HG03442 (cell line): ENCODE data around the gene STIM2.

Source experiments
- ATAC-seq: cut with Tn5 transposase; IDR thresholded peaks from one replicate; pipeline ENCODE4 v1.9.1; 2021; ENCODE audit warnings: mild to moderate bottlenecking, moderate library complexity; ENCODE audit not compliant: unreplicated experiment

Gene STIM2

GRCh38 chr4:26996745-26997144, 136.1 kb downstream of the STIM2 start:
- no peak for ATAC-seq

DNA sequence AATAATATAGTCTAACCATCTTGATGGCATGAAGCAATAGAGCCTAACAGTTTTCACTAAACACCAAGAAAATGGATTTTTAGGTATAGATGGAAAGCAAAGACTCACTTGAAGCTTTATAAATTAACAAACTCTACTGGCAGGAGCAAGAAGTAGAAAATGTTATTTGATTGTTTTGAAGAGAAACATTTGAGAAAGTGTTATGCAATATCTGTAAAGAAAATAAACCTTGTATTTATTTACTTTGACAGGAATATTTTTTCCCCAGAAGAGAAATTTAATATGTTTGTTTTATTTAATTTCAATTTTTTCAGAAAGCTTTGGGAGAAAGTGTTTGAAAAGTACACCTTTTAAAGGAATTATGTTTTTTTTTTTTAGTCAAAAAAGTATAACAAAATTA, 139.0 kb downstream of the STIM2 start:
- ATAC-seq = no peak

- no peak for ATAC-seq
Measured at GRCh38 chr4:27000122-27000521, 139.5 kb downstream of the STIM2 start.

DNA sequence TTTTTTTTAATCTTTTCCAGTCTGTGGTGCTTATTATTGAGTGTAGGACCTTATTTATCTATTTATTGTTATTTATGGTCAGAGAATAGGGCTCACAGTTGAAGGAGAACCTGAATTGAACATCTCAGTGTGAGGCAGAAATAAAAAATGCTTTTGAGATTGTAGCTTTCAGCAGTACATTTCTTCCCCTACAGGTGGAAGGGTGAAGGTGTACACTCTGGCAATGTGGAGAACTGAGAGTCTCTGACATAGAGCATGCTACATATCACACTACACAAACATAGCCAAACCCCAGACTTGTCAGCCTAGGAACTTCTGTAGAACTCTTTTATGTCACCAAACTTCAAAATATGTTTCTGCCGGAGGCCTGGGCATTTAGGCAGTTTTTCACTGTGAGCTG, 140.2 kb downstream of the STIM2 start:
- peak; percentile 80 for ATAC-seq

DNA sequence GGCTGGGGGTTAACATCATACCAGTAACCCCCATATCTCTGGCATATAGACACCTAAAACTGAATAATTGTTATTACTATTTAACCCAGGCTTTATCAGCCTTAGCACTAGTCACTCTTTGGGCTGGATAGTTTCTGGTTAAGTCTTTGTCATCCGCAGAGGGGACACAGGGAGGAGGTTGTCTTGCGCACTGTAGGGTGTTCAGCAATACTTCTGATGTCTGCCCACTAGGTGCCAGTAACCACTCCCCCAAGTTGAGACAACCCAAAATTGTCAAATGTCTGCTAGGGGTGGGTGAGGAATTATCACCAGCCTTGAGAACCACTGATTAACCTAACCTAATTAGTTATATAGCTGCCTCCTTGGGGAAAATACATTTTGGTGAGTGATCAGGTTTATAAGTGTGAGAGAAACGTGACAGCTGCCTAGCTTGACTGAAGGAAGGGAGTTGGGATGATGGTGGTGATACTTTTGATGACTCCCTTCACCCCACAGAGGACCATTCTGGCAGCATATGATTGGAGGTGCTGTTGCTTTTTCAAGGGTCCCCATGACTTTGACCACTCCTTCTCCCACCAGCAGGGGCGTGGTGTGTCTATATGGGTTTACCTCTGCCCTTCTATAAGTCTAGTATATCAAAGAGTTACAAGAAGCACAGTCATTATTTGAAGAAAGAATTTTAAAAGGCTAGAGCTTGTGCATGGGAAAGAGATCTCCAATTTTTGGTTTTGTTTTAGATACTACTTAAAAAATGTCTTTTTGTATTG, 140.9 kb downstream of the STIM2 start:
- ATAC-seq = no peak

DNA sequence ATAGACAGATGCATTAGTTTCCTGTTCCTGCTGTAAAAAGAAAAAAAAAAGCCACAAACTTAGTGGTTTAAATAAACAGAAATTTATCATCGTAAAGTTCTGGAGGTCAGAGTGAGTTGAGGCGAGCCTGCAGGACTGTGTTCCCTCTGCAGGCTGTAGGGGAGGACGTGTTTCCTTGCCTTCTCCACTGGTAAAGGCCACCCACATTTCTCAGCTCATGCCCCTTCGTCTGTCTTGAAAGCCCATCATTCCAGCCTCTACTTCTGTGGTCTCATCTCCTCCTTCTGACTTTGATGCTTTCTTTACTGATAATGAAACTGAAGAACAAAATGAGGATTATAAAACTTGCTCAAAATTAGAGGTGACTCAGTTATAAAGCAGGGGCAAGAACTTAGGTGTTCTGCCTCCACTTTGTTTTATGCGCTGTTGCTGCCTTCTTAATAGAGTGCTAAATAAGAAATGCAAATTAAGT, 143.0 kb downstream of the STIM2 start:
- no peak for ATAC-seq

- ATAC-seq = no peak
Measured at GRCh38 chr4:27005501-27005900, 144.9 kb downstream of the STIM2 start.

GRCh38 chr4:27005905-27006590, 145.4 kb downstream of the STIM2 start:
- no peak for ATAC-seq

- ATAC-seq = no peak
Measured at GRCh38 chr4:27006646-27007045, 146.0 kb downstream of the STIM2 start.

DNA sequence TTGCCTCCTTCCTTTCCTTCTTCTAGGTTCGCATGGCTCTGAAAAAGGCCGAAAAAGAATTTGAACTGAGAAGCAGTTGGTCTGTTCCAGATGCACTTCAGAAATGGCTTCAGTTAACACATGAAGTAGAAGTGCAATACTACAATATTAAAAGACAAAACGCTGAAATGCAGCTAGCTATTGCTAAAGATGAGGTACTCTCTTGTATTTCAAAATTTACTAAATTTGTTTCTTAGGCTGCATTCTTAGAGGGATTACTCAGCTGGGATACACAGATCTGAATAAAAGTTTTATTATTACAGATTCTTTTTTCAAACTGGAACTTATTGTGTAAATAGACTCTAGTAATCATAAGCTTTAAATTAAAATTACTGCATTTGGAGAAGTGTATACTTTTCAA, 146.9 kb downstream of the STIM2 start:
- ATAC-seq = no peak

DNA sequence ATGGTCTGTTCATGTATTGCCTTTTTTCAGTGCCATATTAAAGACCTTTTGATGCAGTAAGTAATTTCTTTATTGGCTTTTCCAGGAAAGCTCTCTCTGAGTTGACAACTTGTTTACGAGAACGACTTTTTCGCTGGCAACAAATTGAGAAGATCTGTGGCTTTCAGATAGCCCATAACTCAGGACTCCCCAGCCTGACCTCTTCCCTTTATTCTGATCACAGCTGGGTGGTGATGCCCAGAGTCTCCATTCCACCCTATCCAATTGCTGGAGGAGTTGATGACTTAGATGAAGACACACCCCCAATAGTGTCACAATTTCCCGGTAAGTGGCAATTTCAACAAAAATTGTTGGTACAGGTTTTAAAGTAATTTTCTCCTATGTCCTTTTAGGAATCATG, 148.0 kb downstream of the STIM2 start:
- no peak for ATAC-seq

- no peak for ATAC-seq
Measured at GRCh38 chr4:27009539-27009938, 148.9 kb downstream of the STIM2 start.

GRCh38 chr4:27010334-27010940, 149.8 kb downstream of the STIM2 start:
- ATAC-seq = peak; percentile 84

DNA sequence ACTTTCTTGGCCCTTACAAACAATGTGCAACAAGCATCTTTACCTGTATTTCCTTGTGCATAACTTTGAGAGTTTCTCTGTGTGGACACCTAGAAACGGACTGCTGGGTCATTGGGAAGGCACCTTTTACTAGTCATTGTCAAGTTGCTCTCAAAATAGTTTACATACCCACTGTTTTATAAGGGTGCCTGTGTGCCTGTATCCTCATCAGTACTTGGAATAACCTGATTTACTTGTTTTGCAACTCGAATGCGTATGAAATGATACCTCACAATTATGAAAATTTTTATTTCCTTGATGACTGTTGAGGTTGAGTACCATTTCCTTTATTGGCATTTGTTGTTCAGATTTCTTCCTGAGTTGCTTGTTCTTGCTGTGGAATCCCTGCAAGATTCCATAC, 150.8 kb downstream of the STIM2 start:
- ATAC-seq = no peak

DNA sequence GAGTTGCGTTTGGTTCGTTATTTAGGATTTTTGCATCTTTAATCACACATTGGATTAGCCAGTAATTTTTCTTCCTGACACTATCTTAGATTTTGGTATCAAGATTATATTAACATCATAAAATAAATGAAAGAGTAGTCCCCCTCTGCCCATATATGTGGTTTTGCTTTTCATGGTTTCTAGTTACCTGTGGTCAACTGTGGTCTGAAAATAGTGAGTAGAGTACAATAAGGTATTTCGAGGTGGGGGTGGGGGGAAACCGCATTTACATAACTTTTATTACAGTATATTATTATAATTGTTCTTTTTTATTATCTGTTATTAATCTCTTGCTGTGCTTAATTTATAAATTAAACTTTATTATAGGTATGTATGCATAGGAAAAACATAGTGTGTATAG, 152.4 kb downstream of the STIM2 start:
- no peak for ATAC-seq

- no peak for ATAC-seq
Measured at GRCh38 chr4:27016551-27016950, 155.9 kb downstream of the STIM2 start.

DNA sequence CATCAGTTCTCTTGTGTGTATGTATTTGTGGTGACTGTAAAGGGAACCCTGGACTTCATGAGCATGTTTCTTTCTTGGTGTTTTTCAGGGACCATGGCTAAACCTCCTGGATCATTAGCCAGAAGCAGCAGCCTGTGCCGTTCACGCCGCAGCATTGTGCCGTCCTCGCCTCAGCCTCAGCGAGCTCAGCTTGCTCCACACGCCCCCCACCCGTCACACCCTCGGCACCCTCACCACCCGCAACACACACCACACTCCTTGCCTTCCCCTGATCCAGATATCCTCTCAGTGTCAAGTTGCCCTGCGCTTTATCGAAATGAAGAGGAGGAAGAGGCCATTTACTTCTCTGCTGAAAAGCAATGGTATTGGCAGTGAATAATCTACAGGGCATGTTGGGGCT, 157.0 kb downstream of the STIM2 start:
- ATAC-seq = no peak

DNA sequence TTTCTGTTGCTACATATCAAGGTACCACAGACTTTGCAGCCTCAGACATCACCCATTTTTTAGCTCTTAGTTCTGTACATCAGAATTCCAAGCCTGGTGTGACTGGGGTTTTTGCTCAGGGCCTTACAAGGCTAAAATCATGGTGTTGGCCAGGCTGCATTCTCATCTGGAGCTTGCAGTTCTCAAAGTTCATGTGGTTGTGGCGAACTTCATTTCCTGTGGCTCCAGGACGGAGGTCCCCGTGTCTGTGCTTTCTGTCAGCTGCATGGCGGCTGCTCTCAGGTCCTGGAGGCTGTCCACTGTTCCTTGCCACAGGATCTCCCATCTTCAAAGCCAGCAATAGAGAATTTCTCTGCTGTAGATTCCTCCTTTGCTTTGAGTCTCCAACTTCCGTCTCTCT, 157.4 kb downstream of the STIM2 start:
- no peak for ATAC-seq

- no peak for ATAC-seq
Measured at GRCh38 chr4:27018910-27019309, 158.3 kb downstream of the STIM2 start.

- no peak for ATAC-seq
Measured at GRCh38 chr4:27019766-27020165, 159.1 kb downstream of the STIM2 start.

DNA sequence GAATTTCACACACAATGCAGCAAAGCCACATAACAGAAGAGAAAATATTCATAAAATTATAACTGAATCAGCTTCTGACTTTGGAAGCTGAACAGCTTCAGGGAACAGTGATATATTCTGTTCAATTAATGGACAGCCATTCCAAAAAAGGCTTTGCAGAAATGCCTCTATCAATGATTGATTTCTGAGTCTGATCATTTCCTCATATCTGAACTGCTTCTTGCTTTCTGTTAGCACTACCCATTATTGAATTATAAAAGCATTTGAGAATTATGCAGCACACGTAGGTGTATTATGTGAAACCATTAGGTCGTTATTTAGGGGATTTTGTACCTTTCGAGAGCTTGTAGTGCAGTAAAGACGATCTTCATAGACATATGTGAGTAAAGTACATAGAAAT, 159.6 kb downstream of the STIM2 start:
- ATAC-seq = no peak

DNA sequence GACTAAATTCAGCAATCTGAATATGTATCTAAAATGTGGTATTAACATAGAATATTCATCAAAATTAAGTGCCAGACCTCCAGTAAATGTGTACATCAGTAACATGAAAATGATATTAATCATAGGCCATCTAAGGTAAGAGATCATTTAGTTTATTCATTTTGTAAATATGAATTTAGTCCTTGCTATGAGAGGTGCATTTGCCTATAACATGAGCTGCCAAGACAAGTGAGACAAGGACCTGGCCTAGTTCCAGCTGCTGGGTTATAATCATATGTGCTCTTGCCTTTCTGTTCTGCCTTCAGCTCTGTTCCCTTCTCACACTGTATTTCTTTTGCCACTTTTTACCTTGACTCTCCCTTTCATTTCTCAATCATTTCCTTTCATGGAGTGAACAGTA, 160.0 kb downstream of the STIM2 start:
- no peak for ATAC-seq
